K562 (cell line): ENCODE measurements around the gene ZMYM4. TPM values are rescaled to one million over a fixed set of nuclear protein-coding genes. Genes with fewer than 3 reads are reported as not detected.

Source experiments
- ATAC-seq: fragments of 200-7000 bp; cut with Tn5 transposase; 3 replicates; pipeline ENCODE4 v1.9.1; 2020; ENCODE audit warnings: moderate library complexity
- BruUV-seq: library from RNA; stranded (reverse); fragments of 400-500 nt; replicated peaks from 2 replicates; lab custom pipeline; 2021; lab: Mats Ljungman, UMichigan
- CTCF ChIA-PET: fragments of 300-600 bp; formaldehyde crosslinking; extraction: SDS; loops from one replicate; lab custom pipeline; 2021; ENCODE audit warnings: low intra/inter-chr PET ratio; lab: Yijun Ruan, JAX
- POLR2A ChIA-PET: fragments of 300-600, 350-650 bp; sonication (Branson Sonifier 250); formaldehyde crosslinking; extraction: SDS; loops from one replicate; lab custom pipeline; 2021; ENCODE audit warnings: antibody characterized with exemption, inconsistent platforms; lab: Yijun Ruan, JAX
- DNase-seq, 4 experiments: peaks; one replicate each; pipeline versions ENCODE4 v3.0.0 to v3.0.0-alpha.2; 2011 to 2018; ENCODE audit warnings: low spot score in 3 of 4, mixed read lengths in 3 of 4; ENCODE audit errors: extremely low read depth in 1 of 4
- FAIRE-seq: peaks from 2 replicates; lab custom pipeline; 2011; peaks lifted over from hg19 to GRCh38; lab: Jason Lieb, UNC
- H2AFZ ChIP-seq: 2 replicates; pipeline ENCODE4 v1.6.0; 2011; ENCODE audit warnings: low read depth, low read length, control low read depth, inconsistent platforms
- H3K27ac ChIP-seq: fragments of 200-600 bp; 3 replicates; pipeline ENCODE4 v1.8.0; 2011; ENCODE audit warnings: low read depth, mild to moderate bottlenecking, control low read depth, inconsistent platforms, low read length, moderate library complexity, mixed read lengths; ENCODE audit errors: extremely low read depth
- H3K27me3 ChIP-seq, 2 experiments: fragments of 300-600 bp in 1 of 2; 2 replicates in 1 of 2; 3 replicates in 1 of 2; pipeline versions ENCODE4 v1.6.0 to v1.8.0; 2011; ENCODE audit warnings: inconsistent platforms in 2 of 2, low read length in 2 of 2, mild to moderate bottlenecking in 1 of 2, mixed read lengths in 1 of 2, moderate library complexity in 1 of 2; ENCODE audit not compliant: control insufficient read depth in 2 of 2, insufficient read depth in 2 of 2
- H3K36me3 ChIP-seq: fragments of 300-600 bp; 3 replicates; pipeline ENCODE4 v1.8.0; 2011; ENCODE audit warnings: mild to moderate bottlenecking, low read length, inconsistent platforms; ENCODE audit not compliant: control insufficient read depth, insufficient read depth
- H3K4me1 ChIP-seq, 2 experiments: fragments of 200-600 bp in 1 of 2; replicated peaks in 1 of 2; 2 replicates in 1 of 2; 3 replicates in 1 of 2; pipeline versions ENCODE4 v1.5.1 to v1.8.0; 2011; ENCODE audit warnings: inconsistent platforms in 2 of 2, low read length in 2 of 2, mild to moderate bottlenecking in 1 of 2, mixed read lengths in 1 of 2, moderate library complexity in 1 of 2; ENCODE audit not compliant: control insufficient read depth in 2 of 2, insufficient read depth in 2 of 2
- H3K4me2 ChIP-seq: 2 replicates; pipeline ENCODE4 v1.6.1; 2011; ENCODE audit warnings: low read length, control low read depth, inconsistent platforms, mixed read lengths; ENCODE audit not compliant: insufficient read depth
- H3K4me3 ChIP-seq: fragments of 200-600 bp; sonication (generic), shearing (Covaris generic); 2 replicates; pipeline ENCODE4 v1.5.1; 2016; ENCODE audit warnings: control low read depth, inconsistent platforms
- H3K79me2 ChIP-seq: fragments of 200-600 bp; 3 replicates; pipeline ENCODE4 v1.8.0; 2011; ENCODE audit warnings: low read length, inconsistent platforms; ENCODE audit not compliant: control insufficient read depth, insufficient read depth
- H3K9ac ChIP-seq, 2 experiments: 2 replicates each; pipeline versions ENCODE4 v1.6.0 to v1.6.1; 2011; ENCODE audit warnings: low read depth in 2 of 2, low read length in 2 of 2, control low read depth in 1 of 2, inconsistent platforms in 1 of 2, mild to moderate bottlenecking in 1 of 2, mixed read lengths in 1 of 2; ENCODE audit not compliant: insufficient read depth in 1 of 2
- H3K9me1 ChIP-seq: one replicate; pipeline ENCODE4 v1.6.0; 2011; ENCODE audit warnings: inconsistent platforms, mild to moderate bottlenecking, low read length, moderate library complexity; ENCODE audit not compliant: control insufficient read depth, insufficient read depth
- H3K9me3 ChIP-seq: replicated peaks from 2 replicates; pipeline ENCODE4 v1.5.1; 2011; ENCODE audit warnings: low read depth, low read length, inconsistent platforms; ENCODE audit not compliant: control insufficient read depth, insufficient read depth
- H4K20me1 ChIP-seq: replicated peaks from 2 replicates; pipeline ENCODE4 v1.6.1; 2011; ENCODE audit warnings: low read length, inconsistent platforms, mixed read lengths; ENCODE audit not compliant: control insufficient read depth, insufficient read depth
- NUFIP1 ChIP-seq: fragments of 450-650 bp; IDR thresholded peaks from 2 replicates; pipeline ENCODE4 v1.6.1; 2018; ENCODE audit not compliant: partially characterized antibody
- PBX2 ChIP-seq, 2 experiments: IDR thresholded peaks in 1 of 2; conservative IDR thresholded peaks in 1 of 2; 2 replicates each; pipeline ENCODE4 v1.6.1; 2016; ENCODE audit warnings: low read depth in 2 of 2, mild to moderate bottlenecking in 1 of 2, missing compliant biosample characterization in 1 of 2, missing genetic modification characterization in 1 of 2, moderate library complexity in 1 of 2
- TAF1 ChIP-seq: IDR thresholded peaks from 2 replicates; pipeline ENCODE4 v1.6.1; 2011; ENCODE audit warnings: mild to moderate bottlenecking, low read length, moderate library complexity; ENCODE audit not compliant: insufficient read depth, control insufficient read depth, severe bottlenecking; ENCODE audit errors: extremely low read depth
- ZBTB40 ChIP-seq, 2 experiments: fragments of 450-650 bp in 1 of 2; sonication (generic) in 1 of 2; formaldehyde crosslinking in 1 of 2; IDR thresholded peaks; 2 replicates each; pipeline versions ENCODE4 v1.7.1 to v1.9.0; 2016 to 2022; ENCODE audit warnings: inconsistent platforms in 1 of 2, mild to moderate bottlenecking in 1 of 2, missing genetic modification reagents in 1 of 2
- ZC3H8 ChIP-seq: fragments of 450-650 bp; IDR thresholded peaks from 2 replicates; pipeline ENCODE4 v1.6.1; 2017
- ZNF24 ChIP-seq: fragments of 450-650 bp; IDR thresholded peaks from 2 replicates; pipeline ENCODE4 v1.6.1; 2016
- WGBS: fragments of 100-300 bp; shearing (Covaris generic); methylation state at CpG from one replicate; pipeline ENCODE4 v1.1.6; 2016; ENCODE audit warnings: low coverage, mixed read lengths; ENCODE audit not compliant: insufficient coverage; ENCODE audit errors: missing lambda C conversion rate; 5-methylcytosine and 5-hydroxymethylcytosine counted together
- in situ Hi-C: fragments of 300-500 bp; cut with MboI; formaldehyde crosslinking; loops from 4 replicates; pipeline ENCODE4 v1.15.0; 2018; ENCODE audit warnings: inconsistent platforms, mixed read lengths
- intact Hi-C: fragments of 100-400 bp; cut with micrococcal nuclease; formaldehyde crosslinking; loops from 2 replicates; pipeline ENCODE4 v1.14.2; 2022
- polyA plus RNA-seq, 8 experiments: library from polyadenylated mRNA; depleted of rRNA in 4 of 8; stranded (reverse) in 5 of 8; unstranded in 3 of 8; fragments of >200 nt; fragmentation: Nextera tagmentation in 2 of 8; fragmentation: Illumina TruSeq in 1 of 8; extraction: Ambion mirVana in 2 of 8; extraction: Trizol in 1 of 8; gene quantifications; 2 replicates each; pipeline versions ENCODE4 v1.2.1 to v1.2.3, GENCODE V29; 2011 to 2014; ENCODE audit warnings: inconsistent platforms in 1 of 8, missing spikeins in 1 of 8
- total RNA-seq, 7 experiments: library from RNA; depleted of rRNA in 6 of 7; stranded (reverse); fragments of >200 nt in 6 of 7; fragmentation: Illumina TruSeq in 2 of 7; extraction: Trizol in 2 of 7; gene quantifications; 2 replicates each; pipeline versions ENCODE4 v1.2.1 to v1.2.3, GENCODE V29; 2011 to 2021; ENCODE audit warnings: low replicate concordance in 1 of 7

ZMYM4 gene
- total and polyA plus RNA-seq, 9 of the 15 experiments (the other 6 are each of a cell fraction or from before 2014, with no cell fraction given): 15.2 to 77.2 (median 63.3) TPM

- CTCF ChIA-PET: no interaction called here
- POLR2A ChIA-PET: interaction anchor here (1.2 kb wide), 1 partner anchor 11 kb away, joined by 3 read pairs; no protein-coding TSS in a partner anchor
- intact Hi-C loops: no loop called here
- TF ChIP-seq TAF1 (no peak), NUFIP1 (no peak), ZBTB40 (IDR thresholded peaks at IDR 0.05) (peak; percentile 91), ZBTB40 (CRISPR knock-in tag; IDR thresholded peaks at IDR 0.05) (peak; percentile 85), PBX2 (CRISPR knock-in tag; IDR thresholded peaks at IDR 0.05; ENCODE audit: low read depth) (no peak), PBX2 (tag; conservative IDR thresholded peaks at IDR 0.05; ENCODE audit: low read depth) (no peak), ZC3H8 (no peak), ZNF24 (no peak)
- Histone ChIP-seq H3K4me1 (peaks cover 4% of the 10 kb centered on the region in 2 experiments; a peak in 3 of 5 replicates), H3K9me3 (no peaks in the 10 kb centered on the region), H3K27ac (no peak overlapping the region), H3K4me3 (no peak overlapping the region), H3K9ac (no peak overlapping the region), H3K36me3 (peaks cover 45% of the 10 kb centered on the region; the same call in 2 of the 3 replicates), H3K27me3 (no peaks in the 10 kb centered on the region), H3K4me2 (no peak overlapping the region), H4K20me1 (no peaks in the 10 kb centered on the region), H3K9me1 (no peaks in the 10 kb centered on the region), H3K79me2 (no peaks in the 10 kb centered on the region), H2AFZ (no peak overlapping the region)
- 91% methylated on average over 1 of the region's 2 CpGs for WGBS
- no peak for FAIRE-seq
- BruUV-seq: no TSS peak
- no peak for ATAC-seq
- no peak for DNase-seq
- in situ Hi-C loops: no loop called here
These were observed 99.4 kb downstream of the ZMYM4 start for GRCh38 chr1:35367914-35368313.
